Umbilical cord (tissue), 2 donors: ENCODE data around the gene MRI1. TPM values are rescaled to one million over a fixed set of nuclear protein-coding genes. Genes with fewer than 3 reads are reported as not detected.
"Not testable (repeated sequence)": the region's sequence is repeated elsewhere in the genome, so short reads cannot be mapped to it uniquely, and the experiment has no call there.

Experiments used
- DNase-seq: peaks from one replicate; pipeline ENCODE4 v3.0.0-alpha.2; 2015; ENCODE audit warnings: low spot score
- total RNA-seq: library from RNA; depleted of rRNA; stranded (reverse); fragments of >200 nt; gene quantifications from one replicate; pipeline ENCODE4 v1.2.3, GENCODE V29; 2014; ENCODE audit warnings: low replicate concordance; ENCODE audit not compliant: insufficient read depth

Gene MRI1
- total RNA-seq, 1 donor from 2014 or later: 38.0 TPM

DNA sequence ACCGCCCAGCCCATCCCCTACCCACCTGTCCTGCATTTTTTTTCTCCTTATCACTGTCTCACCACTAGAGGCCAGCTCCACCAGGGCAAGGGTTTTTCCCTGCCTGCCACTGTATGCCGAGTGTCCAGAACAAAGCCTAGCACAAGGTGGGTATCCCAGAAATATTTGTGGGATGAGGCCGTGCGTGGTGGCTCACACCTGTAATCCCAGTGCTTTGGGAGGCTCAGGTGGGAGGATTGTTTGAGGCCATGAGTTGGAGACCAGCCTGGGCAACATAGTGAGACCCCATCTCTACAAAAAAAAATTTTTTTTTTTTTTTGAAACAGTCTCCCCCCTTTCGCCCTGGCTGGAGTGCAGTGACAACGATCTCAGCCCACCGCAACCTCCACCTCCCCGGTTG lies 2.9 kb upstream of the MRI1 start:
- DNase-seq: no peak

DNA sequence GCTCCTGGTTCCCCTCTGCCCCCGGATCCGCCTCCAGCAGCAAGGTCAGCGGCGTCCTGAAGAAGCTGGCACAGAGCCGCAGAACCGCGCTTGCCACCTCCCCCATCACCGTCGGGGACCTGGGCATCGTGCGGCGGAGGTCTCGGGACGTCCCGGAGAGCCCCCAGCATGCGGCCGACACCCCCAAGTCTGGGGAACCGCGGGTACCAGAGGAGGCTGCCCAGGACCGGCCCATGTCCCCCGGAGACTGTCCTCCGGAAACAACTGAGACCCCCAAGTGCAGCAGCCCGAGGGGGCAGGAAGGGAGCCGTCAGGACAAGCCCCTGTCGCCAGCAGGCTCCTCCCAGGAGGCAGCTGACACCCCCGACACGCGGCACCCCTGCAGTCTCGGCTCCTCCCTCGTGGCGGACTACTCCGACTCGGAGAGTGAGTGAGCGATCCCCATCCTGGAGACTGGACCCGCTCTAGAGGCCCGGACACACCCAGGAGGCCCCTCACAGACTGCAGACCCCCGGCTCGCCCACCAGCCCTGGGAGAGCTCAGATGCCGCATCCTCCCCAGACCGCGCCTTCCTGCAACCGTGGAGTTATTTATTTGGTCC lies 1.6 kb upstream of the MRI1 start:
- DNase-seq: no peak

DNA sequence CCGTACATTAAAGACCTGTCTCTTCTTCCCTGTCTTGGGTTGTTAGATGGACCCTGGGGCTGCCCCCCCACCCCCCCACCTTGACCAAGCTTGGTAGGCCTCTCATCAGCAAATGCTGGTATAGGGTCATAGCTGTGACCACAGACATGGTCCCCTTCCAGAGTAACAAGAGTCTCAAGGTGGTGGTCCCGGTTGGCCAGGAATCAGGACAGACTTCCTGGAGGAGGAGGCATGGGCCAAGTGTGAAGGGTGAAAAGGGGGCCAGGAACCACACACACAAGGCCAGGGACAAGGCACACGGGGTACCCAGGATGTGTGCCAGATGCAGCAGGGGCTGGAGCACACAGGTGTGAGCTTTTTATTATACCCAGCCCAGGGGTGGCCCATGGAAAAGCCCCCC lies 1.1 kb upstream of the MRI1 start:
- no peak for DNase-seq

DNA sequence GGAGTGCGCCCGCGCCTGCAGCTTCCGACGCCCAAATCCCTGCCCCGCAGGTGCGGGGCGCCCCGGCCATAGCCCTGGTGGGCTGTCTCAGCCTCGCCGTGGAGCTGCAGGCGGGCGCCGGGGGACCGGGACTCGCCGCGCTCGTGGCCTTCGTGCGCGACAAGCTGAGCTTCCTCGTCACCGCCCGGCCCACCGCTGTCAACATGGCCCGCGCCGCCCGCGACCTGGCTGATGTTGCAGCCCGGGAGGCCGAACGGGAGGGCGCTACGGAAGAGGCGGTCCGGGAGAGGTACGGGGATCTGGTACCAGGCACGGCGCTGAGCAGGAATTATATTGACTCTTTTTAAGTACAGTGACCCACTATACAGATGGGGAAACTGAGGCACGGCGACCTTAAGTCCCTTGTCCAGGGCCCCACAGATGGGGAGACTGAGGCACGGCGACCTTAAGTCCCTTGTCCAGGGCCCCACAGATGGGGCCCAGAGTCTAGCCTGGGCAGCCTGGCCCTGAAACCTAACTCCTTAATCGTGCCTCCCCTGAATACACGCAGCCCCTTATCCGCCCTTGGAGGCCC lies 586 bp downstream of the MRI1 start:
- DNase-seq: no peak

DNA sequence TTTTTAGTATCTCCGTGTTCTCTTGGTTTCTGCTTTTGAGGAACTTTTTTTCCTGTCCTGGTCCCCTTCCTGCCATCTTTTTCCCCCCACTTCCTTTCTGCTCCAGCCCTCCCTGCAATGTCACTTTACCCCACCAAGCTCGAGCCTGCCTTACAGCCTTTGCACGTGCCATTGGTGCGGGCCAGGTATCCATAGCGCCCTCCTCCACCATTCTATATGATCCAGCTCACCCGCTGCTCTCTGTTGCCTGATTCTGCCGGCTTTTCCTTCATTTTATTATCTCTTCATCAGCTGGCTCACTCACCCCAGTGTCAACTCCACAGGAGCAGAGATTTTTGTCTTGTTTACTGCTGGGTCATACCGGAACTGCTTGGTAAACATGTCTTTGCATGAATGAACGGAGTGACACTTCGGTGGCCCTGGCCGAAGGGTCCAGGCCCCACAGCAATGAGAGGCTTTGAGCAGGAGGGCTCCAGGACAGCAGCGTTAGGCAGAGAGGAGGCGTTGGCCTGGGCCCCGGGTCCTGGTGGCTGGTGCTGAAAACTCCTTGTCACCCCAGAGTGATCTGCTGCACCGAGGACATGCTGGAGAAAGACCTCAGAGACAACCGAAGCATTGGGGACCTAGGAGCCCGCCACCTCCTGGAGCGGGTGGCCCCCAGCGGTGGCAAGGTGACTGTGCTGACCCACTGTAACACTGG lies 1.2 kb downstream of the MRI1 start:
- no peak for DNase-seq

DNA sequence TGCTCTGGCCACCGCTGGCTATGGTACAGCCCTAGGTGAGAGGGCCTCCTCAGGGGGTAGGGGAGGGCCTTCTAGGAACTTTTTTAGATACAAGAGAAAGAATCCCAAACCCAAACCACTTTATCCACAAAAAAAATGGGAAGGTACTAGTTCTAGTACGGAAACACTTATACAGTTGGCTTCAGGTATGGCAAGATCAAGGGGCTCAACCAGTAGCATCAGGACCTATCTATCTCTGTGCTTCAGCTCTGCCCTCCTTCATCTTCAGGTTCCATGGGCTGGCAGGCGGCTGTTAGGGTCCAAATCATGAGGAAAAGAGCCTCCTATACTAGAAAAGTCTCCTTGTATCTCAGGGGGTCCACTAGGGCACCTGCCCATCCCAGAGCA lies 1.8 kb downstream of the MRI1 start:
- no peak for DNase-seq

DNA sequence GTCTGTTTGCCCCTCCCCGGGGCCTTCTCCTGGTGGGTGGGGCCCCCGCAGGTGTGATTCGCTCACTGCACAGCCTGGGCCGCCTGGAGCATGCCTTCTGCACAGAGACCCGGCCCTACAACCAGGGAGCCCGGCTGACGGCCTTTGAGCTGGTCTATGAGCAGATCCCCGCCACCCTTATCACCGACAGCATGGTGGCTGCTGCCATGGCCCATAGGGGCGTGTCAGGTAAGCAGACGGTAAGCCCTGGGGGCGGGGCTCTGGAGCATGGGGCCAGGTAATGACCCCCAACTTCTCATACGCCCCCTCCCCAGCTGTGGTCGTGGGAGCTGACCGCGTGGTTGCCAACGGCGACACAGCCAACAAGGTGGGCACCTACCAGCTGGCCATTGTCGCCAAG lies 4.2 kb downstream of the MRI1 start:
- DNase-seq: no peak

DNA sequence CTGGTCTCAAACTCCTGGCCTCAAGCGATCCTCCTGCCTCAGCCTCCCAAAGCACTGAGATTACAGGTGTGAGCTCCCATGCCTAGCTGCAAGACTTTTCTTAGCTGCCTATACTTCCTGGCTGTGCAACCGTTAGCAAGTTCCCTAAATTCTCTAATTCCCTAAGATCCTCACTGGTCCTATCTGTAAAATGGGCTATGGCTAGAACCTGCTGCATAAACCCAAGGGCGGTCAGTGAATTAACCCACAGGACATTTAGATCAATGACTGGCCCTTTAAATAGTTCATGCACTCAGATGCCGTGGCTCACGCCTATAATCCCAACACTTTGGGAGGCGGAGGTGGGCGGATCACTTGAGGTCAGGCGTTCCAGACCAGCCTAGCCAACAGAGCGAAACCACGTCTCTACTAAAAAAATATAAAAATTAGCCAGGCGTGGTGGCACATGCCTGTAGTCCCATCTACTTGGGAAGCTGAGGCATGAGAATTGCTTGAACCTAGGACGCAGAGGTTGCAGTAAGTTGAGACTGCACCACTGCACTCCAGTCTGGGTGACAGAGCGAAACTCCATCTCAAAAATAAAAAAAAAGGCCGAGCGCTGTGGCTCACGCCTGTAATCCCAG lies 5.8 kb downstream of the MRI1 start:
- DNase-seq: no peak

DNA sequence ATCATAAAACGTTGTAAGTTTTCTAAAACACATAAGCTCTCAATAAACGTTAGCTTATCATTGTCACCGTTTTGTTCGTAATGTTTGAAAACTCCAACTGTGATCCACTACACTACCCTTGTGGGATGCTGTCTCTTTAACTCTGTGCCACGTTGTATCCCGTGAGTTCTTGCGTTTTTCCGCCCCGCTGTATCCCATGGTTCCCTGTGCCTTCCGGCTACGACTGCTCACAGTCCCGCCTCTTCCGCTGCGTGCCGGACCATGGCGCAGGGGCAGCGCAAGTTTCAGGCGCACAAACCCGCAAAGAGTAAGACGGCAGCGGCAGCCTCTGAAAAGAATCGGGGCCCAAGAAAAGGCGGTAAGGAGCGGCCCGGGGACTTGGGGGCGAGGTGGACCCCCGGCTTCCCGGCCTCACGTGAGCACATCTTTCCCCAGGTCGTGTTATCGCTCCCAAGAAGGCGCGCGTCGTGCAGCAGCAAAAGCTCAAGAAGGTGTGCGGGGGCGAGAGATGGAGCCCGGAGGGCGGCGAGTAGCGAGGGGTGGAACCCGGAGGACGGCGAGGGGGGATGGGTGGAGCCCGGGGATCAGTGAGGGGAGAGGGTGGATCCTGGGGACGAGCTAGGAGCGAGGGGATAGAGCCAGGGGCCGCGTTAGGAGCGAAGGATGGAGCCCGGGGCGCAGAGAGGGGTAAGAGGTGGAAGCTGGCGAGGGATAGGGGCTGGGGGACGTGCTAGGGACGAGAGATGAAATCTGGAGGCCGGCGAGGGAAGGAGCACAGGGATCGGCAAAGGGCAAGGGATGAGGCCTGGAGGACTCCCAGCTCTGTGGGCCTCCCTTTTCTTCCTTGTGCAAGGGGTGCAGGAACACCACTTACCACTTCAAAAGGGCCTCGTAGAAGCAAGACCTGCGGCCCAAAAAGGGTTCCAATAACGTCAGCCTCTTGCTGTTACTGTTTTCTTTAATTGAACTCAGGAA lies 10.2 kb downstream of the MRI1 start, which contains the start of gene C19orf53:
TSS of gene C19orf53 (plus strand) at position 240 of the 975 bp plus-strand sequence. CDS start at position 262, 22 bp downstream.
- peak; percentile 97 for DNase-seq

DNA sequence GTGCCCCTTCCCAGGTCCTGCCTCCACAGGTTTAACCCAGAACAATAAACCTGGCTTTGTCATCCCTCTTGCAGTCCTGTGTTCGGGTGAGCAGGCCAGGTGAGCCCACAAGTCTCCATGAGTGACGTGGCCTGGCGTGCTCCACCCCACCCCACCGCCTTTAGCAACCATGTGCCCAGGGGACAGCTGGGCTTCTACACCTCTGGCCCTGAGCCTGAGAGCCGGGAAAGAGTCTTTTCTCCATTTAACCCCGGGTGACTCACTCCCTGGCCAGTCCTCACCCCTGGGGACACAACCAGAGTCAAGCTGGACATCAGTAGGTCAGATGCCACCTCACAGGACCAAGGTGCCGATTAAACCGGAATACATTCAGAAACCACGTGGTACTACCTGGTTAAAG lies 14.1 kb downstream of the MRI1 start:
- no peak for DNase-seq

DNA sequence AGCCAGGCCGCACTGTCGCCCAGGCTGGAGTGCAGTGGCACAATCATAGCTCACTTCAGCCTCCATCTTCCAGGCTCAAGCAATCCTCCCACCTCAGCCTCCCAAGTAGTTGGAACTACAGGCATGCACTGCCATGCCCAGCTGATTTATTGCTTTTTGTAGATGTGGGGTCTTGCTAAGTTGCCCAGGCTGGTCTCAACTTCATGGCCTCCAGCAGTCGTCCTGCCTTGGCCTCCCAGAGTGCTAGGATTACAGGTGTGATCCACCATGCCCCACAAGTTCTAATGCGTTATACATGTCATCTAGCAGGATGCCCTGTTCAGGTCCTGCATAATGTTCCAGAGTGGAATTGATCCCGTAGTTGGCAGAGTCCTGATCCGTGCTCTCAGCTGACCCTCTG lies 14.5 kb downstream of the MRI1 start:
- DNase-seq: no peak

DNA sequence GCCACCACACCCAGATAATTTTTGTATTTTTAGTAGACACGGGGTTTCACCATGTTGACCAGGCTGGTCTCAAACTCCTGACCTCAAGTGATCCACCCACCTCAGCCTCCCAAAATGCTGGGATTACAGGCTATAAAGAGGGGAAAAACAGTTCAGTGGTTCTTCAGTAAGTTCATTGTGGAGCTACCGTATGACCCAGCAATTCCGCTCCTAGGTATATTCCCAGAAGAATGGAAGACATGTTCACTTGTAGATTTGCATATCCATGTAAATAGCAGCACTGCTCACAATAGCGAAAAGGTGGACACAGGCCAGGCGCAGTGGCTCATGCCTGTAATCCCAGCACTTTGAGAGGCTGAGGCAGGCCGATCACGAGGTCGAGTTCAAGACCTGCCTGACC lies 15.5 kb downstream of the MRI1 start:
- not testable (repeated sequence) for DNase-seq

DNA sequence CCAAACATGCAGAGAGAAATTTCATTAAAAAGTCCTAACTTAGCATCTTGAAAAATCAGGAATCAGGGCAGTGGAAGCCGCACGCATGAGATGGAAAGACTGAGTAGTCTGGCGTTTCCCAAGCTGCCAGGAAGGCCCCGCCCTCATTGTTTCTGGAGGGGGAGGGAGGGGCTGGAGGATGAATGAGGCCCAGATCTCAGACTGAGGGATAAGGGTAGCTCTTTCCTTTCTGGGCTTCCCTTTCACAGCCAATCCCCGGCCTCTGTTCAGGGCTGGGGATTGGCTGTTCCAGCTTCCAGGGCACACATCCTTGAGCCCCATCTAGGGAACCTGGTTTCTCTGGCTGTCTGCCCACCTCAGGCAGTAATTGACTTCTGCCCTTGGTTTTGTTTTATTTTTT lies 17.2 kb downstream of the MRI1 start:
- peak; percentile 98 for DNase-seq

DNA sequence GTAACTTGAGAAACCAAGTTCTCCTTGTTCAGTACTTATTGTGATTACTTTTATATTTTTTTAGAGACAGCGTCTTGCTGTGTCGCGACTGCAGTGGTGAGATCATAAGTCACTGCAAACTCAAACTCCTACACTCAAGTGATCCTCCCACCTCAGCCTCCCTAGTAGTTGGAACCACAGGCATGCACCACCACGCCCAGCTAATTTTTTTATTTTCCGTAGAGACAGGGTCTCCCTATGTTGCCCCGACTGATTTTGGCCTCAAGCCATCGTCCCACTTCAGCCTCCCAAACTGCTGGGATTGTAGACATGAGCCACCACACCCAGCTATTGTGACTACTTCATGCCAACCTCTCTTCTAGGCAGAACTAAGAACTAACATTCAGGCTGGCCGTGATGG lies 18.2 kb downstream of the MRI1 start:
- no peak for DNase-seq

DNA sequence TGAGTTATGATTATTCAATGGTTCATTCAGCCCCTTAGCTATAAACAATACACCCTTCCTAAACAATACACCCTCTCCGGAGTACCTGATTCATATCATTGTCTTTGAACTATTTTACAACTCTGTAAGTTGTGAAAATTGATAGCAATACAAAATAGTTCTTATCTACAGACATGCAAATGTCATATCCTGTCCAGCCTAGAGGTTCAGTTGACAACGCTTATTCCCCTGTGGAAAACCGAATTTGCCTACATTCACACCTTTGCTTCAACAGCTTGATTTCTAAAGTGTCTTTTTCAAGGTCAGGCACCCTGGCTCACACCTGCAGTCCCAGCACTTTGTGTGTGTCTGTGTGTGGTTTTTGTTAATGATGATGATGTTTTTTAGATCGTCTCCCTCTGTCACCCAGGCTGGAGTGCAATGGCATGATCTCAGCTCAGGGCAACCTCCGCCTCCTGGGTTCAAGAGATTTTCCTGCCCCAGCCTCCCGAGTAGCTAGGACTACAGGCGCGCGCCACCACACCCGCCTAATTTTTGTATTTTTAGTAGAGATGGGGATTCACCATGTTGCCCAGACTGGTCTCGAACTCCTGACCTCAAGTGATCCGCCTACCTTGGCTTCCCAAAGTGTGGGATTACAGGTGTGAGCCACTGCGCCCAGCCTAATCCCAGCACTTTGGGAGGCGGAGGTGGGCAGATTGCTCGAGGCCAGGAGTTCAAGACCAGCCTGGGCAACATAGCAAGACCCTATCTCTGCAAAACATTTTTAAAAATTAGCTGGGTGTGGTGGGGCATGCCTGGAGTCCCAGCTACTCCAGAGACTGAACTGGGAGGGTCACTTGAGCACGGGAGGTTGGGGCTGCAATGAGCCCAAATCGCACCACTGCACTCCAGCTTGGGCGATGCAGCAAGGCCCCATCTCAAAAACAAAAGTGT lies 19.5 kb downstream of the MRI1 start:
- no peak for DNase-seq

DNA sequence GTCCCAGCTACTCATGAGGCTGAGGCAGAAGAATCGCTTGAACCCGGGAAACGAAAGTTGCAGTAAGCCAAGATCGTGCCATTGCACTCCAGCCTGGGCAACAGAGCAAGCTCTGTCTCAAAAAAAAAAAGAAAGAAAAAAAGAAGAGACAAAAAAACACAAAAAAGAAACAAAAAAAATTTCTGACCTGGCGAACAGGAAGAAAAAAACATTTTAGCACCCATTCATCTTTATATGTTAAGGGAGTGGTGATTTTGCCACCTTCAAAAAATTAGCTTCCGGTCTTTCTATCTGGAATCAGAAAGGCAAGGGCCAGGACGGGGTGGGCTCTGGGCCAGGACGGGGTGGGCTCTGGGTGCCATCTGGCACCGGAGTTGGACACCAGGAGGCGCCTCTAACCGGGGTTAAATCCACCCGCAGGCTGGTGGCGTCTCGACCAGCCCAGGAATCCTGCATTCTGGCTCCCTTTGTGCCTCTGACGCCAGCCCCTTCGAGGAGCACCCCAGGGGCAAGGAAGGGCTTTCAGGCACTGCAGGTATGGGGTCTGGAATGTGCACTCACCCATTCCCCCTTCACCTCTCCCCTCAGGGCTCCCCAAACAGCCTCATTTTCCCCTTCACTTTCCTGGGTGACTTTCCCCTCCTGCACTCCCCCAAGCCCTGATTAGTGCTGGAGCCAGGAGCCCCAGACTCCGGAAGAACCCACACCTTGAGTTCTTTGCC lies 20.6 kb downstream of the MRI1 start:
- DNase-seq: peak; percentile 57

DNA sequence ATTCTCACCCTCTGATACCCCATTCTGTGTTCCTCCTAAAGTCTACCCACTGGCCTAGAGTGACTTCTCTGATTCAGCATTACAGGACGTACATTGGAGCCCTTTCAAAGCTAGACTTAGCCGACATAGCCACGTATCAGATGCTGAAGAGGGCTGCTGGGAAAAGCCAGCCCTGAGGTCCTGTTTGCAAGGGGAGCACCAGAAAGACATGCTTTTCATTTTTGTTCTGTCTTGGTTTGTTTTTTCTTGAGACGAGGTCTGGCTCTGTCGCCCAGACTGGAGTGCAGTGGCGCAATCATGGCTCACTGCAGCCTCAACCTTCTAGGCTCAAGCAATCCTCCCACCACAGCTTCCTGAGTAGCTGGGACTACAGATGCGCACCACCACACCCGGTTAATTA lies 24.7 kb downstream of the MRI1 start:
- peak; percentile 58 for DNase-seq

DNA sequence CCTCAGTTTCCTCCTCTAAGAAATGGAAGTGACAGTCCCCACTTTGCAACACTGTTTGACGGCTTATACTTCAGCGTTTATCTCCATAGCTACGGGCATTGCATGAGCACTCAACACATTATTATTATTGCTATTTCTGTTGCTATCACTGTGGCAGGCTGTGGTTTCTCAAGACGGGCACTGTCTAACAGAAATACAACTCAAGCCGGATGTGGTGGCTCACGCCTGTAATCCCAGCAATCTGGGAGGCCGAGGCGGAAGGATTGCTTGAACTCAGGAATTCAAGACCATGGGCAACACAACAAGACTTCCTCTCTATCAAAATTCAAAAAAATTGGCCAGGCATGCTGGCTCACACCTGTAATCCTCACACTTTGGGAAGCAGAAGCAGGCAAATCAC lies 26.0 kb downstream of the MRI1 start:
- DNase-seq: no peak

DNA sequence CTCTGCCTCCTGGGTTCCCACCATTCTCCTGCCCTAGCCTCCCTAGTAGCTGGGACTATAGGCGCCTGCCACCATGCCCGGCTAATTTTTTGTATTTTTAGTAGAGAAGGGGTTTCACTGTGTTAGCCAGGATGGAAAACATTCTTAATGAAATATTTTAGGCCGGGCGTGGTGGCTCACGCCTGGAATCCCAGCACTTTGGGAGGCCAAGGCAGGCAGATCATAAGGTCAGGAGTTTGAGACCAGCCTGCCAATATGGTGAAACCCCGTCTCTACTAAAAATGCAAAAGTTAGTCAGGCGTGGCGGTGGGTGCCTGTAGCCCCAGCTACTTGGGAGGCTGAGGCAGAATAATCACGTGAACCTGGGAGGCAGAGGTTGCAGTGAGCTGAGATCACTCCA lies 29.0 kb downstream of the MRI1 start:
- DNase-seq: not testable (repeated sequence)

DNA sequence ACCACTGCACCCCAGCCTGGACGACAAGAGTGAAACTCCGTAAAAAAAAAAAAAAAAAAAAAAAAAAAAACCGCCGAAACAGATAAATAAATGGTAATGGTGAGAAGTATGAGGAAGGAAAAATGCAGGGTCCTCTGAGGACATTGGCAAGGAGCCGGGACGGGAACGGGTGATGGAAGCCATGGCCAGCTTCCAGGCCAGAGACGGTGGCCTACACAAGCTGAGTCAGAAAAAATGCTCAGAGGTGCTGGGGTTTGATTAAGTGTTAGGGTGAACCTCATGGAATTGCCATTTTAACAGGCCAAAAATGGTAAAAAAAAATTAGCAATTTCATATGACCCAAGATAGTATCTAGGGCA lies 30.1 kb downstream of the MRI1 start:
- no peak for DNase-seq
